Astrocyte (in vitro differentiated cells and primary cell): ENCODE data around the gene SPSB1. TPM values are rescaled to one million over a fixed set of nuclear protein-coding genes. Genes with fewer than 3 reads are reported as not detected.
A peak's percentile ranks its signal among the peaks of the same experiment; 100 is the strongest.

ENCODE experiments used
- DNase-seq: peaks from one replicate; pipeline ENCODE4 v3.0.0-alpha.2; 2010; ENCODE audit warnings: low read depth
- FAIRE-seq: peaks from 2 replicates; lab custom pipeline; 2011; peaks lifted over from hg19 to GRCh38; lab: Jason Lieb, UNC
- H2AFZ ChIP-seq: 2 replicates; pipeline ENCODE4 v1.6.0; 2012; ENCODE audit warnings: low read depth, low read length, inconsistent platforms
- H3K27ac ChIP-seq: 2 replicates; pipeline ENCODE4 v1.5.1; 2011; ENCODE audit warnings: low read depth, low read length, inconsistent platforms
- H3K27me3 ChIP-seq: 2 replicates; pipeline ENCODE4 v1.6.0; 2011; ENCODE audit warnings: low read length, inconsistent platforms; ENCODE audit not compliant: insufficient read depth
- H3K36me3 ChIP-seq: 2 replicates; pipeline ENCODE4 v1.5.1; 2011; ENCODE audit warnings: low read length, inconsistent platforms; ENCODE audit not compliant: insufficient read depth
- H3K4me1 ChIP-seq: 2 replicates; pipeline ENCODE4 v1.5.1; 2011; ENCODE audit warnings: low read length, inconsistent platforms; ENCODE audit not compliant: insufficient read depth
- H3K4me2 ChIP-seq: 2 replicates; pipeline ENCODE4 v1.6.0; 2012; ENCODE audit warnings: low read length, inconsistent platforms
- H3K4me3 ChIP-seq: 2 replicates; pipeline ENCODE4 v1.5.1; 2011; ENCODE audit warnings: low read depth, mild to moderate bottlenecking, low read length, inconsistent platforms; ENCODE audit not compliant: insufficient read depth
- H3K79me2 ChIP-seq: 2 replicates; pipeline ENCODE4 v1.6.0; 2012; ENCODE audit warnings: mild to moderate bottlenecking, low read length, inconsistent platforms; ENCODE audit not compliant: insufficient read depth
- H3K9ac ChIP-seq: 2 replicates; pipeline ENCODE4 v1.6.0; 2012; ENCODE audit warnings: mild to moderate bottlenecking, low read length, inconsistent platforms
- H3K9me3 ChIP-seq: 2 replicates; pipeline ENCODE4 v1.5.1; 2012; ENCODE audit warnings: low read depth, mild to moderate bottlenecking, low read length, inconsistent platforms; ENCODE audit not compliant: insufficient read depth
- H4K20me1 ChIP-seq: 2 replicates; pipeline ENCODE4 v1.6.0; 2012; ENCODE audit warnings: low read length, inconsistent platforms; ENCODE audit not compliant: insufficient read depth
- H3K27ac Mint-ChIP-seq: one replicate; pipeline ENCODE4 v1.8.0; 2021; ENCODE audit warnings: mild to moderate bottlenecking, mixed read lengths; ENCODE audit not compliant: unreplicated experiment
- H3K27me3 Mint-ChIP-seq: one replicate; pipeline ENCODE4 v1.8.0; 2021; ENCODE audit warnings: low read depth, mixed read lengths; ENCODE audit not compliant: unreplicated experiment
- H3K36me3 Mint-ChIP-seq: one replicate; pipeline ENCODE4 v1.8.0; 2021; ENCODE audit warnings: low read depth, mixed read lengths; ENCODE audit not compliant: unreplicated experiment
- H3K4me1 Mint-ChIP-seq: one replicate; pipeline ENCODE4 v1.8.0; 2021; ENCODE audit warnings: low read depth, mixed read lengths; ENCODE audit not compliant: unreplicated experiment
- H3K4me3 Mint-ChIP-seq: one replicate; pipeline ENCODE4 v1.8.0; 2021; ENCODE audit warnings: mild to moderate bottlenecking, moderate library complexity, mixed read lengths; ENCODE audit not compliant: unreplicated experiment
- H3K9me3 Mint-ChIP-seq: one replicate; pipeline ENCODE4 v1.8.0; 2021; ENCODE audit warnings: mild to moderate bottlenecking, mixed read lengths; ENCODE audit not compliant: unreplicated experiment
- CTCF ChIP-seq: IDR thresholded peaks from 2 replicates; pipeline ENCODE4 v1.5.1; 2011; ENCODE audit warnings: low read depth, mild to moderate bottlenecking, inconsistent platforms, low read length, moderate library complexity; ENCODE audit not compliant: insufficient read depth
- EZH2 ChIP-seq: IDR thresholded peaks from 2 replicates; pipeline ENCODE4 v1.6.1; 2012; ENCODE audit warnings: mild to moderate bottlenecking, low read length, inconsistent platforms; ENCODE audit not compliant: insufficient read depth
- total RNA-seq: library from RNA; stranded (reverse); gene quantifications from 2 replicates; pipeline ENCODE4 v1.2.1, GENCODE V29; 2021

SPSB1 gene
- total RNA-seq, 1 donor from 2014 or later: 53.5 TPM

DNA sequence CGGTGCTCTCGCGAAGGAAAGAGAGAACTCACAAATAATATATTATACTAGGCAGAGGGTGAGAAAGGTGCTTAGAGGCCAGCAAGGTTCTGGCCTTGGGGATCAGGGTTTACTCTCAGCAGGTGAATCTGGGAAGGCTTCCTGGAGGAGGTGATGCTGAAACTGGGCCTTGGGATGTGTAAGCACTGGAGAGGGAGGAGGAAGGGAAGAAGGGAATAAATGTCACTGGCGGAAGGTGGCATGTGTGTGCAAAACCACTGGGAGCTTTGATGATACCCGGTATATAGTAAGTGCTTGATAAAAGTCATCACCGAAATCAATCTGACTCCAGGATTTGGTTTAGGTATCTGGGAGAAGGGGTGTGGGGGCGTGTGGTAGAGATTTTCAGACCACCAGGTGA is 24.4 kb downstream of the SPSB1 start:
- no peak for DNase-seq
- Histone ChIP-seq H3K27ac (peak overlapping the region; percentile 71), H2AFZ (no peak overlapping the region), H3K4me3 (no peak overlapping the region), H3K9me3 (no peaks in the 10 kb centered on the region), H3K79me2 (peaks cover 100% of the 10 kb centered on the region), H3K27me3 (no peaks in the 10 kb centered on the region), H3K4me1 (peaks cover 56% of the 10 kb centered on the region), H4K20me1 (peaks cover 96% of the 10 kb centered on the region), H3K36me3 (no peaks in the 10 kb centered on the region), H3K4me2 (peak overlapping the region; percentile 77), H3K9ac (peak overlapping the region; percentile 17)
- Mint-ChIP-seq H3K4me1 (peaks cover 46% of the 10 kb centered on the region), H3K36me3 (peaks cover 15% of the 10 kb centered on the region), H3K9me3 (no peaks in the 10 kb centered on the region), H3K27me3 (no peaks in the 10 kb centered on the region), H3K4me3 (peak overlapping the region; percentile 65), H3K27ac (no peak overlapping the region)
- TF ChIP-seq EZH2: no peak
- TF ChIP-seq CTCF: no peak
- FAIRE-seq: no peak

DNA sequence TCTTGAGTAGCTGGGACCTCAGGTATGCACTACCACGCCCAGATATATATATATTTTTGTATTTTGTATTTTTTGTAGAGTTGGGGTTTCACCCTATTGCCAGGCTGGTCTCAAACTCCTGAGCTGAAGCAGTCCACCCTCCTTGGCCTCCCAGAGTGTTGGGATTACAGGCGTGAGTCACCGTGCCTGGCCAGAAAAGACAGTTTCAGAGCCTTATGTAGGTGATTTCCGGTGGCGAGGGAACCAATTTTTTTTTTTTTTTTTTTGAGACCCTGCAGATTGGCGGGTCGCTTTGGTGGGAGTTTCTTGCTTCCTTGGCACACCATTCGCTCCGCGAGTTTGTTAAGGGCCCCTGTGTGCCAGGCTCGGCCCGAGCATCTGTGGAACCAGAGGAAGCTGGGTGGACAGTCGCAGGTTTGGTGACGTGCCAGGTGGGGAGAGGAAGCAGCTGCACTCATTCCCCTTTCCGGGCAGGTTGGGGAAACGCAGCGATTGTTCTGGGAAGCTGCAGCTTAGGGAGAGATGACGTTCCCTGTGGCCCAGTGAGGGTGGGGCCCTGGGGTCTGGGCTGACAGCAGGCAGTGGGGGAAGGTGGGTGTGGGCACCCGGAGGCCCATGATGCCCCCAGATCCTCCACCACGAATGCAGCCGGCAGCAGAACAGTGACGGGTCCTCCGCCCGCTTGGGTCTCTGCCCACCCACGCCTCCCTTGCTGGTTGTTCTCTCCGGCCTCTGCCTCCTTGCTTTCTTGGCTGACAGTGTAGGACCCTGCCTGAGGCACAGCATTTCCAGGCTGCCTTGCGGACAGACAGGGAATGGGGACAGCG is 25.1 kb downstream of the SPSB1 start:
- TF ChIP-seq EZH2 (no peak), CTCF (no peak)
- peaks cover 57% of the 10 kb centered on the region for H3K4me1 ChIP-seq
- peaks cover 46% of the 10 kb centered on the region for H3K4me1 Mint-ChIP-seq
- peak overlapping the region; percentile 57 for H3K9ac ChIP-seq
- peaks cover 100% of the 10 kb centered on the region for H3K79me2 ChIP-seq
- no peaks in the 10 kb centered on the region for H3K36me3 ChIP-seq
- H3K9me3 Mint-ChIP-seq: no peaks in the 10 kb centered on the region
- DNase-seq: peak; percentile 73
- H3K4me3 Mint-ChIP-seq: peak overlapping the region; percentile 34
- H3K4me3 ChIP-seq: peak overlapping the region; percentile 12
- no peaks in the 10 kb centered on the region for H3K27me3 ChIP-seq
- no peaks in the 10 kb centered on the region for H3K27me3 Mint-ChIP-seq
- no peak for FAIRE-seq
- peak overlapping the region; percentile 64 for H3K27ac ChIP-seq
- peak overlapping the region; percentile 77 for H3K4me2 ChIP-seq
- no peak overlapping the region for H3K27ac Mint-ChIP-seq
- H3K36me3 Mint-ChIP-seq: peaks cover 18% of the 10 kb centered on the region
- H3K9me3 ChIP-seq: no peaks in the 10 kb centered on the region
- H4K20me1 ChIP-seq: peaks cover 94% of the 10 kb centered on the region
- peak overlapping the region; percentile 9 for H2AFZ ChIP-seq
